ENCODE measurements around the gene FBXL17.
A peak's percentile ranks its signal among the peaks of the same experiment; 100 is the strongest.

The FBXL17 gene

GRCh38 chr5:108079753-108080152, 302.1 kb downstream of the FBXL17 start:
- DNase-seq = peak; percentile 2 to 14

GRCh38 chr5:108078882-108079281, 303.0 kb downstream of the FBXL17 start:
- DNase-seq = no peak

DNA sequence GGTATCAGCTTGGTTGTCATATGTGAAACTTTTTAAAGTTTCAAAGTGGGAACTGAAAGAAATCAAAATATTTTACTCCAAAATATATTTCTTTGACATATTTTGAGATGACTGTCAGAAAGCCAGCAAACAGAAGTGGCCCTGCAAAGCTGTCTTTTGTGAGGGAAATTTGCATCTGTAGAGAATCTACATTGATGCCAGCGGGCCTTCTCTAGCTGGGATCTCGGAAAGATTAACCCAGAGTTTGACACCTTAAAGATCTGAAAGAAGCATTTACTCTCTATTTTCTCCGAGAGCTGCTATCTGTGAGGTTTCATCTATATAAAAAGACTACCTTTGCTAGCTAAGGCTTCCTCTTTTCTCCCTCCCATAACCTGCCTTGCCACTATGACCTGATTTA, 303.6 kb downstream of the FBXL17 start:
- no peak for DNase-seq

DNA sequence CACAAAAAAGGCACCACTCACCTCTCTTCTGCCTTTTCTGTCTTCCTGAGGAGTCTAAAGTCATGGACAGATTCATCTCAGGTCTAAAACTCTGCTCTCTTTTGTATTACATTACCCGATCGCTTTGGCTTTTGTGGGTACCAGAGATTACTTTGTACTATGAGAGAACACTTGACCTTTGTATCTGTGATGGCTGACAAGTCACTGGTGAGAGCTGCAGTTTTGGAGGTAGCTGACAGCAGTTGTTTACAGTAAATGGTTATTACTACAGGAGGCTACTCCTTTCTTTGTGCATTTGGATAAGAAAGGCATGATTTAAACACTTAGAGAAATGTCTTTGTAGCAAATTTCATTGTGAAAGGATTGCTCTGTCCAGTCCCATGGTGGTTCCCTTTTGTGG, 307.3 kb downstream of the FBXL17 start:
- no peak for DNase-seq

GRCh38 chr5:108064302-108064701, 317.6 kb downstream of the FBXL17 start:
- no peak for DNase-seq

- DNase-seq = peak in 1 of 2 donors; percentile 3
Measured at GRCh38 chr5:108061941-108062340, 320.0 kb downstream of the FBXL17 start.

DNA sequence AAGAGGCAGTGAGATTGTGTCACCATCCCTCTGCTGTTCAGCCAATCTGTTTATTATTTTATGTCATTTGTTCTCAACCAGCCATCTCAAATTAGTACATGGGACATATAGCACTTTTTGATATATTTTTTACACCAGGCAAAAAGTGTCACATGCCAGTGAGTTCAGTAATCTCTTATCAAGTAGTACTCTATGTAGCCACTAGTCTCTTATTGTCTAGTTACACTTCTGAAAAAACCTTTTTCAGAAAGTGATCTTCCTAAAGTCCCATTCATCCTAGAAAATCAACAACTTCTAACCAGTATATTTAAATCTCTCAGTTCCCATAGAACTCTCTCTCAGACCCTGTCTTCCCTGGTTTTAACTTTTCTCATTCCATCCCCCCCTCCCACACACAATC, 321.6 kb downstream of the FBXL17 start:
- DNase-seq = no peak

GRCh38 chr5:108059334-108059733, 322.6 kb downstream of the FBXL17 start:
- DNase-seq = no peak

DNA sequence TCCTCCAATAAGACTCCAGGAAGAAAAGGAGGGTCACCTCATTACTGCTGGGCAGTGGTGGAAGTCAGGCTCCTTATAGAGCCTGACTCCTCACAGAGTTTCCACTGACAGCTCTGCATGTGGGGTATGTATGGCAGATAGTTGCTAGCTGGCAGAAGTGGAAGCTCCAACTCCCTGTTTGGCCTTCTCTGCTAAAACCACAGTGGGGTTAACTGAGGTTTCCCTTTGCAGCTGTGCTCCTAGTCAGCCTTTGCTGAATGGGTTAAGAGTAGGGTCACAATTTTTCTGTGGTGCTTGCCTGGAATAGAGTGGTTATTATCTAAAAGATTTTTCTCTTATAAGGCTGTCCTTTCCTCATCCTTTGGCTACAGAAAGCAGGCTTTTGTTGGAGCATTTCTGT, 327.5 kb downstream of the FBXL17 start:
- no peak for DNase-seq

DNA sequence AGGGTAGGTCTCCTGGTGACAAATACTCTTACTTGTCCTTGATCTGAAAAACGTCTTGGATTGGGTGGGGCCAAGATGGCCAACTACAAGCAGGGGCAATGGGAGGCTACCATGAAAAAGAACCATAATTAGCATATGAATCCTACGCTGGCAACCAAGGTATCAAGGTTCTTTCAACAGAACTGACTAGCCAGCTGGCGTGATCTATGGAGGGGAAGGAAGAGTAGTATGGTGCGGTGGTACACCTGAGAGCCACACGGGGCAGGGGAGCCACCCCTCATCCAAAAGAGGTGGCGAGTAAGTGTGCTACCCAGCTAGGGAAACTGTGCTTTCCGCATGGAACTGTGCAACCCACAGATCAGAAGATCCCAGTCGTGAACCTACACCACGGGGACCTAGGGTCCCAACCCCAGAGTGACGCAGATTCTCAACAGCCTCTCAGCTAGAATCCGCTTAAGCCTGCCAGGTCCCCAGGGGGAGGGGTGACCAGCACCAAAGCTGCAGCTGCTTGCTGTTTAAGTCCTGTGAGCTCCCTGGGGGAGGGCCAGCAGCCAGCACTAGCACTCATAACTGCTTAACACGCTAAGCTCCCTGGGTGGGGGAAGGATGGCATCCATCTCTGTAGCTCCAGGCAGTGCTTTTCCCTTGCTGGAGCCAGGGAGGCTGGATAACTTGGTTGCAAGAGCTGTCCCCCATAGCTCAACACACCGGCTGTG, 334.8 kb downstream of the FBXL17 start:
- DNase-seq = no peak

GRCh38 chr5:108036482-108036881, 345.4 kb downstream of the FBXL17 start:
- DNase-seq = no peak

DNA sequence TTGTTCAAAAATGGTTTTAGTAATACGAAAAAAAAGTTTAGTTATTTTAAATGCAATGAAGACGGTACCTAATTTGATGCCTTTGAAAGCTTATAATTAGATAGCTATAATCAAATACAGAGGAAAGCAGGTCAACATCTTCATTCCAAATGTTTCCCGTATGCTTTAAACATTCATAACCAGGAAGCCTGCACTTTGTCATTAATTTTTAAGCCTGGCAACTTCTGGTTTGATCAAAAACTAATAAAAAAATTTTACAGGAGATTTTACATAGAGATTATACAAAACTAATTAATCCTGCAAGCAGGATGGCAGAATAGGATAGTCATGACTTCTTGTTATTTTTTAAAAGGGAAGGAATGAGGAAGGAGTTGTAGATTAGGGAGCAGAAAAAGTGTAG, 353.0 kb downstream of the FBXL17 start:
- DNase-seq = no peak

GRCh38 chr5:108028412-108028811, 353.5 kb downstream of the FBXL17 start:
- DNase-seq = no peak

GRCh38 chr5:108025957-108026356, 355.9 kb downstream of the FBXL17 start:
- DNase-seq = no peak

DNA sequence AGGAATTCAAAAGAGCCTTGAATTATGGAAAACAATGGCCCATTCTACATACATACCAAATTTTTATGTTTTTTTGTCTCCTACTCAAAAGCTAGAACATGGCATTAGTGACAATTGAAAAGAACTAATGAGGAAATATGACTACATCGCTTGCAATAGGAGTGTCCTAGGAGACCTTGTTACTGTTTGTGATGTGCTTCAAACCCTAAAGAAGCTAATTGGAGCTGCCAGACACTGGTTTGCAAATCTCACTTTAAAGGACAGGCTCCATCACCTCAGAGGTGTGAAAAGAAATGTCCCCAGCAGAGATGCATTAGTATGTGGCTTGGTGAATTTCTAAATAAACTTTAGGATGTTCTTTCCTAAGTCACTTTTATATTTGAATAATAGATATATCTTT, 356.9 kb downstream of the FBXL17 start:
- DNase-seq = no peak

GRCh38 chr5:108016101-108016500, 365.8 kb downstream of the FBXL17 start:
- DNase-seq = no peak

- DNase-seq = no peak
Measured at GRCh38 chr5:108006791-108007190, 375.1 kb downstream of the FBXL17 start.

DNA sequence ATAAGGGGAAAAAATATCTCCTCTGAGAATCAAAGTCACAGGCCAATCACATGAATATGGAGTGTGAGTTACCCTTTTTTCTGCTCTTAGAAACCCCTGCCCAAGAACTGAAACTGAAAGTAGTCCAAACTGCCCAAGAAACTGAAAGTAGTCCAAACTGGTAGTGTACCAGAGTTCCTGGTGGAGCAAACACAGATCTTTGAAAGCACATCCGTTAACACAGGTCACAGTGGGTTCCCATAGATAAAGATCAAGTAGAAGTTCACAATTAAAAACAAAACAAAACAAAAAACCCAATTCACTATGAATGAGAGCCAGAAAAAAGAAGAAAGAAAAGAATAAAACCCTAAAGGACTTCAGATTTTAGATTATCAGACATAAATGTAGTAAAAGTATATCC, 378.7 kb downstream of the FBXL17 start:
- peak; percentile 46 to 63 for DNase-seq

GRCh38 chr5:108001222-108001621, 380.7 kb downstream of the FBXL17 start:
- DNase-seq = no peak

GRCh38 chr5:107997338-107997980, 384.4 kb downstream of the FBXL17 start:
- no peak for DNase-seq

- DNase-seq = no peak
Measured at GRCh38 chr5:107993341-107993740, 388.6 kb downstream of the FBXL17 start.

DNA sequence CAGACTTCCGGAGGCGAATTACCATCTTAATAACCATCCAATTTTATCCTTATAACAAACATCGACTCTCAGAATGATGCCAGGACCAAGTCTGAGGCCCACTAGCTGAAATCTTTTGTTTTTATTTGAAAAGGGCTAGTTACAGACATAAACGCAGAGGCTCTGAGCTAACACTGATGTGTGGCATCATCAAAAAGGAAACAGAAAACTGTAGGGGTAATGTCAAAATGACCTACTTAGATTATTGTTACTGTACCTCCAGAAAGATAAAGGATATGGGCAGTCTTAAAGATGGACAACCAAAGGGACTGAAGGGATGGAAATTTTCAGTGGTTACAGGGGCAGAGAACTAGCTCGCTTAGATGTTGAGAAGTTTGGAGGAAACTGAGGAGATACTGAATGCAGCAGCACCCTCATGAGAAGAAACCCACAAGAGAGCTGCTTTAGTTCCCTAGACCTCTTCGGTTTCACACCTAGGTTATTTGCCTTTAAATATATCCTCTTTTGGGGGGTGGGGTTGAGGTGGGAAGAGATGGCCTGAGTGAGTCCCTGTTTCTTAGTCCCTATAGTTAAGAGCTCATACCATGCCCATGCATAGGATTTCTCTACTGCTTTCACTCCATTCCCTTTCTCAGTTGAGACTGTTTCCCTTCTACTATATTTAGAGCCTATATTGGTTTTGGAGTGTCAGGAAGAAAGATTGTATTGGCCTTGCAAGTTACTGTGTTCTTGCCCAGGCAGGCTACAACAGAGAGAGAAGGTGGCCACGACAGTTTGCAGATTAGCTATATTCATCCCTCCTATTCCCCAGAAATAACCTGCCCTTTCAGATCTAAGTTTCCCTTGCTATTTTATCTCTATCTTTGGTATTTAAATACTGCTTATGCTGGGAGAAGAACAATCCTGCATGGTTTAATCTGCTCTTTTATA, 390.8 kb downstream of the FBXL17 start:
- no peak for DNase-seq

DNA sequence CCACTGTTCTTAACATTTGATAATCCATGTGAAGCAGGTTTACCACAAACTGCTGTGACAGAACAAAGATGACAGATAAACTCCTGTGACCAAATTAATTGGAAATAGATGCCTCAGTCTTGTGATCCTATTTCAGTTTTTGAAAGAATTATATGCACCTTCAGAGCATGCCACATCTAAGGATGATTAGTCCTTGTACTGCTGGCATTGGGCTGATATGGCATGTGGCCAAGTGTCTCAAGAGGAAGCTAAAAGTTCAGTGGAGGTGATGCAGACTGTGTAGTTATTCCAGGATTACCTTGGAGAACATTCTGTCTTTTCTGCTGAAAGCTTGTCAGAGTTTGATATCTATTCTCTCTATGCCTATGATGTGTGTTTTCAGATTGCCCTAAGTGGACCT, 396.8 kb downstream of the FBXL17 start:
- no peak for DNase-seq
